RWPE1 (cell line): Measurements from ENCODE around the gene ACOT7.

Experiments
- CTCF ChIA-PET: fragments of 350-600 bp; sonication (Branson Sonifier 250); formaldehyde crosslinking; extraction: SDS; loops from one replicate; lab custom pipeline; 2021; lab: Yijun Ruan, JAX
- POLR2A ChIA-PET: fragments of 400-600 bp; formaldehyde crosslinking; extraction: SDS; loops from one replicate; lab custom pipeline; 2020; ENCODE audit warnings: antibody characterized with exemption; ENCODE audit not compliant: low non-redundant PET; lab: Yijun Ruan, JAX
- DNase-seq: peaks from one replicate; pipeline ENCODE4 v3.0.0; 2012; ENCODE audit warnings: low spot score
- H3K27ac ChIP-seq: fragments of 450-650 bp; 2 replicates; pipeline ENCODE4 v1.5.1; 2017
- TF ChIP-seq, protein P1 (sequence below): fragments of 450-650 bp; conservative IDR thresholded peaks from 2 replicates; pipeline ENCODE4 v1.5.1; 2017; ENCODE audit warnings: low read depth, mild to moderate bottlenecking

The ACOT7 gene

DNA sequence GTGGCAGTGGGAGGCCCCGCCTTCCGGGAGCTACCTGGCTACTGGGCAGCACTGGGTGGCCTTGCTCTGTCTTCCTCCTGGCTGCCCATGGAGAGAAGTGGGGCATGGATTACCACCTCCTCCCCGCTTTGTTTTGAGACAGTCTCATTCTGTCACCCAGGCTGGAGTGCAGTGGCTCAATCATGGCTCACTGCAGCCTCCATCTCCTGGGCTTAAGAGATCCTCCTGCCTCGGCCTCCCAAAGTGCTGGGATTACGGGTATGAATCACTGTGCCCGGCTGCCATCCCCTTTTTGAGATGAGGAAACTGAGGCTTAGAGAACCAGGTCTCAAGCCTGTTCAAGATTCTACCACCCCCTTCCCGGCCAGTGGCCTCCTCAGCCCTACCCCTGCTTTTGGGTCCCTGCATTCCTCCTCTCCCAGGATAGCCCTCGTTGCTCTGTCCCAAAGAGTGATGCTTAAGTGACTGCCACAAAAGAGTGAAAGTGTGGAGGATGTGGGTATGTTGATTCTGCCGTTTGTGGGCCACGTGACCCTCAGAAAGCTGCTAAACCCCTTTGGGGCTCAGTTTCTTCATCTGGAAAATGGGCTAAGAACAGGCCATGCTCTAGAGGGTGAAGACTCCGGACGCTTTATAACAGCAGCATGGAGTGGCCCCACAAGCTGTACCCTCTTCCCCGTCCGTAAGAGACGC, 141.7 kb downstream of the ACOT7 start:
- H3K27ac ChIP-seq, result peak overlapping the region; percentile 24
- TF ChIP-seq, protein P1, sequence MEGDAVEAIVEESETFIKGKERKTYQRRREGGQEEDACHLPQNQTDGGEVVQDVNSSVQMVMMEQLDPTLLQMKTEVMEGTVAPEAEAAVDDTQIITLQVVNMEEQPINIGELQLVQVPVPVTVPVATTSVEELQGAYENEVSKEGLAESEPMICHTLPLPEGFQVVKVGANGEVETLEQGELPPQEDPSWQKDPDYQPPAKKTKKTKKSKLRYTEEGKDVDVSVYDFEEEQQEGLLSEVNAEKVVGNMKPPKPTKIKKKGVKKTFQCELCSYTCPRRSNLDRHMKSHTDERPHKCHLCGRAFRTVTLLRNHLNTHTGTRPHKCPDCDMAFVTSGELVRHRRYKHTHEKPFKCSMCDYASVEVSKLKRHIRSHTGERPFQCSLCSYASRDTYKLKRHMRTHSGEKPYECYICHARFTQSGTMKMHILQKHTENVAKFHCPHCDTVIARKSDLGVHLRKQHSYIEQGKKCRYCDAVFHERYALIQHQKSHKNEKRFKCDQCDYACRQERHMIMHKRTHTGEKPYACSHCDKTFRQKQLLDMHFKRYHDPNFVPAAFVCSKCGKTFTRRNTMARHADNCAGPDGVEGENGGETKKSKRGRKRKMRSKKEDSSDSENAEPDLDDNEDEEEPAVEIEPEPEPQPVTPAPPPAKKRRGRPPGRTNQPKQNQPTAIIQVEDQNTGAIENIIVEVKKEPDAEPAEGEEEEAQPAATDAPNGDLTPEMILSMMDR, result no peak
- ChIA-PET POLR2A (no interaction called here), CTCF (interaction anchor here (0.8 to 0.9 kb wide), 2 partner anchors 153 to 205 kb away, joined by 3 read pairs; no protein-coding TSS in a partner anchor)
- no peak for DNase-seq

DNA sequence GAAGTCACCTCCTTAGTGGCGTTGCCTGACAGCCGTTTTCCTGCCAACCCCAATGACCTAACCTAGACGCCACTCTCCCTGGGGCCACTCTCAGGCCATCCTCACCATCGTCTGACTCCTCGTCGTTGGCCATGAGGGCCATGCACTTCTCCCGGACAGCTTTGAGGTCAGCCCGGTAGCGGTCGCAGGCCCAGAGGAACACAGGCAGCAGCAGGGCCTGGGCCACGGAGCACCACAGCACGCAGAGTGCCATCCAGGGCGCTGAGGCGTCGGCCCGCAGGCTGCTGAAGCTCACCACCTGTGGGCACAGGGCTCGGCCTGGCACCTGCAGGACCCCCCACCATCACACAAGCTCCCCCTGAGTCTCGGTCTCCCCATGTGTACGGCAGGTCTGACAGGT, 142.3 kb downstream of the ACOT7 start:
- POLR2A ChIA-PET, result no interaction called here

DNA sequence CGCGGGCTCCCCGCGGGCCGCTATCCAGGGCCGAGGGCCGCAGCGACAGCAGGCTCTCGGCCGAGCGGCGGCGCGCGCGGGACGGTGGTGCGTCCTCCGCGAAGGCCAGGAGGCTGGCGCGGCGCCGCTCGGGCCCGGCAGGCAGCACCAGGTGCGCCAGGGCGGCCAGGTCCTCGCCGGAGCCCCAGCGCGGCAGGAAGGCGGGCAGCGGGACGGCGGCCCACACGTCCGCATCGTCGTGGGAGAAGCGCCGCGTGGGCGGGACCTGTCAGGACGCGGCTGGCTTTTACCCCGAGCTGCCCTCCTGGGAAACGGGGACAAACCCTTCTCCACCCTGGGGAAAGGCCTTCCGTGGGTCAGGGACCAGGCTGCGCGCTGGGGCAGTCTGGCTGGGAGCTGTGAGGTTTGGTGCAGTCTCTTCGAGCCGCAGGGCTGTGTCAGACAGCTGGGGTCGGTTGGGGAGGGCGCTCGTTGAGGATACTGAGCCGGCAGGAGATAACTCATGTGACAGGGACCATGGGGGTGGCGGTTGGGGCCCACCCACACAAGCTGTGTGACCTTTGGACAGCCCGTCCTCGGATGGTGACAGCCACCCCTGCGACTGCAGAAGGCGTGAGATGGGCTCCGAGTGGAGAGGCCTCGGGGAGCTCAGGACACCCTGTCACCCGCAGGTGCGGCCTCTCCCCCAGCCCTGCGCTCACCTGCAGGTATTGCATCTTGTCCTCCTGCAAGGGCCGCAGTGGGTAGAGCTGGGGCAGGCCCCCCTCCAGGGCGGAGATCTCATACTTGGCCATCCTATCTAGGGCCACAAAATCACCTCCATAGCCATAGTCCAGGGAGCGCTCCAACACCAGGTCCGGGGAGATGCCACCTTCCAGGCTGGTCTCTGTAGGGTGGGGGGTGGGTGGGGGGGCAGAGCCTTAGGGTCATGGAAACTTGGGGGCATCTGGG, 143.6 kb downstream of the ACOT7 start:
- DNase-seq, result no peak
- CTCF ChIA-PET, result interaction anchor here (0.8 to 1.0 kb wide), 2 partner anchors 99 to 173 kb away, joined by 3 to 5 read pairs; no protein-coding TSS in a partner anchor
- TF ChIP-seq, protein P1, result no peak
- POLR2A ChIA-PET, result no interaction called here
- H3K27ac ChIP-seq, result no peak overlapping the region

More for the DNA sequence above, 142.3 kb downstream of the ACOT7 start:
- TF ChIP-seq, protein P1, result no peak
- H3K27ac ChIP-seq, result no peak overlapping the region
- DNase-seq, result no peak
- CTCF ChIA-PET, result interaction anchor here (0.8 kb wide), 1 partner anchor 205 kb away, joined by 3 read pairs; no protein-coding TSS in a partner anchor

DNA sequence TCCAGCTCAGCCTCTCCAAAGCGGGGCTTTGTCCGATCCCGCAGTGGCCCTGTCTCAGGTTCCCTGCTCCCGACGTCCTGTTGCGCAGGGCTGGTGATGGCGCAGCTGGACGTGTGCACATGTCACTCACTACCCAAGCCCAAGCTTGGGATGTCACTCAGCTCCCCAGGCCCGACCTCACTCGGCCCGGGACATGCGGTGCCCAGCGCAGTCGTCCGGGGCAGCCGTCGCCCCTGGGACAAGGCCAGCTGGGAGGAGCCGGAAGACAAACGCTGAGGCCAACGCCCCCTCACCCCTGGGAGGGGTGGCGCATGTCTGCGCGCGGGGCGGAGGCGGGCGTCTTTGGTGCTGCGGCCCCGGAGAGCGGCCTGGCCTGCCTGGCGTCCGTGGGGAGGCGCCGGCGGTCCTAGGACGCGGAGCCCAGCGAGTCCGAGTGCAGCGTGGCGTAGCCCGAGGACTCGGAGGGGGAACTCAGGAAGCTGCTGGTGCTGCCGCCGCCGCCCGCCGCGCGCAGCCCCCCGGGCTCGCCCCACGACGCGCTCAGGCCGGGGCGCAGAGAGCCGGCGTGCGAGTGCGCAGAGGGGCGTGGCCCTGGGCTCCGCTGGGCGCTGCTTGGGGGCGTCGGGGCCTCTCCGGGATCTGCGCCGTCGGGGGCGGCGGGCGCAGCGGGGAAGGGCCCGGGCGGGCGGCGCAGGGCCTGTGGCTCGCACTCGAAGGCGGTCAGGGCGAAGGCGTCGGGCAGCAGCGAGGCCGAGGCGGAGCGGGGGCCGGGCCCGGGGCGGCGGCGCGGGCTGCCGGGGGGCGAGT, 144.4 kb downstream of the ACOT7 start:
- POLR2A ChIA-PET, result no interaction called here
- TF ChIP-seq, protein P1, result no peak; the same call in 1 of the 2 replicates
- DNase-seq, result no peak
- no peak overlapping the region for H3K27ac ChIP-seq
- CTCF ChIA-PET, result interaction anchor here (0.5 to 1.0 kb wide), 4 partner anchors 94 to 1446 kb away, joined by 3 read pairs; no protein-coding TSS in a partner anchor

DNA sequence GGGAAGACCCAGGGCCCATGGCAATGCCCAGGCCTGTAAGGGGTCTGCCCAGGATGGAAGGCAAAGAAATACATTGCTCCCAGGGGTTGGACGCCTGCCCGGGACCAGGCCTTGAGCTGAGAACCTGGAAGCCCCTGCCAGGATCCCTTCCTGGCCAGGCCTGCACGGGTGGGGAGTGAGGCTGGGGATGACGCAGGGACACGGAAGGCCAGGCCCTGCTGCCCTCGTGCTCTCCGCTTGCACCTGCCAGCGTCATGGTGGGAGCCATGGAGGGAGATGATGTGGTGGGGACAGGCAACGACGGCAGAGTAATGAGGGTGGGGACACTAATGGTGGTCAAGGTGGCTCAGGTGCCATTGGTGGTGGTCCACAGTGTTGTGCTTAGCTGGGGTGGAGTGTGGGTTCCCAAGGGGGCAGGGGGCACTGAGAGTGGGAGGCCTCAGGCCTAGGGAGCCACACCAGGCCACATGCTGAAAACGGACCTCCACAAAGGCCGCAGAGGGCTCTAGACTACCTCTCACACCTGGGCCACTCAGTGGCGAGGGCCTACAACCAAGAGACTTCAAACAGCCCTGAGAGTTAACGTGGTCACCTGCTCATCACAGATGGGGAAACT, 145.3 kb downstream of the ACOT7 start:
- ChIA-PET POLR2A (no interaction called here), CTCF (interaction anchor here (0.5 to 3.0 kb wide), 9 partner anchors 9 to 1162 kb away, joined by 3 to 45 read pairs (median 3); no protein-coding TSS in a partner anchor)
- TF ChIP-seq, protein P1, result no peak
- no peak for DNase-seq
- no peak overlapping the region for H3K27ac ChIP-seq
